SK-N-SH (cell line): Measurements from ENCODE around the gene GHRH. TPM values are rescaled to one million over a fixed set of nuclear protein-coding genes. Genes with fewer than 3 reads are reported as not detected.

ENCODE experiments used
- CTCF ChIA-PET: fragments of 300-600, 350-600 bp; formaldehyde crosslinking; extraction: SDS; loops from one replicate; lab custom pipeline; 2021; lab: Yijun Ruan, JAX
- POLR2A ChIA-PET: fragments of 350-600 bp; sonication (Branson Sonifier 250); formaldehyde crosslinking; extraction: SDS; loops from one replicate; lab custom pipeline; 2020; ENCODE audit warnings: antibody characterized with exemption, inconsistent platforms; lab: Yijun Ruan, JAX
- DNase-seq: peaks from one replicate; pipeline ENCODE4 v3.0.0; 2012
- H2AFZ ChIP-seq: fragments of 200-600 bp; sonication (generic); 2 replicates; pipeline ENCODE4 v1.8.1; 2016; ENCODE audit warnings: antibody characterized with exemption, mild to moderate bottlenecking, low read depth
- H3F3A ChIP-seq: fragments of 200-600 bp; sonication (generic); replicated peaks from 2 replicates; pipeline ENCODE3; 2016; ENCODE audit warnings: antibody characterized with exemption, mild to moderate bottlenecking; ENCODE audit not compliant: insufficient read depth
- H3K27ac ChIP-seq, 2 experiments: fragments of 200-500 bp in 1 of 2; fragments of 200-600 bp in 1 of 2; sonication (Bioruptor generic) in 1 of 2; sonication (generic), shearing (Covaris generic) in 1 of 2; 2 replicates each; pipeline versions ENCODE4 v1.5.1 to v1.6.1; 2014 to 2016; ENCODE audit warnings: low read depth in 2 of 2, inconsistent platforms in 1 of 2, low read length in 1 of 2, mild to moderate bottlenecking in 1 of 2, mixed read lengths in 1 of 2
- H3K27me3 ChIP-seq: fragments of 200-600 bp; sonication (generic), shearing (Covaris generic); 2 replicates; pipeline ENCODE4 v1.6.1; 2016; ENCODE audit warnings: mixed run types; ENCODE audit not compliant: insufficient read depth
- H3K36me3 ChIP-seq, 2 experiments: fragments of 200-500 bp in 1 of 2; fragments of 200-600 bp in 1 of 2; sonication (Bioruptor generic) in 1 of 2; sonication (generic) in 1 of 2; replicated peaks in 1 of 2; 2 replicates each; pipeline versions ENCODE3 to v1.5.1; 2014 to 2016; ENCODE audit warnings: low read length in 1 of 2, mild to moderate bottlenecking in 1 of 2; ENCODE audit not compliant: insufficient read depth in 2 of 2, control insufficient read depth in 1 of 2
- H3K4me1 ChIP-seq, 2 experiments: fragments of 200-500 bp in 1 of 2; fragments of 200-600 bp in 1 of 2; sonication (Bioruptor generic) in 1 of 2; sonication (generic), shearing (Covaris generic) in 1 of 2; 2 replicates each; pipeline versions ENCODE4 v1.5.1 to v1.6.1; 2014 to 2016; ENCODE audit warnings: low read depth in 1 of 2, low read length in 1 of 2, mixed run types in 1 of 2; ENCODE audit not compliant: insufficient read depth in 2 of 2, control insufficient read depth in 1 of 2
- H3K4me2 ChIP-seq: fragments of 200-600 bp; sonication (generic), shearing (Covaris generic); 2 replicates; pipeline ENCODE4 v1.6.1; 2017; ENCODE audit warnings: mixed run types
- H3K4me3 ChIP-seq, 2 experiments: fragments of 200-500 bp in 1 of 2; fragments of 200-600 bp in 1 of 2; sonication (Bioruptor generic) in 1 of 2; sonication (generic), shearing (Covaris generic) in 1 of 2; 2 replicates each; pipeline versions ENCODE4 v1.5.1 to v1.8.1; 2014 to 2016; ENCODE audit warnings: low read depth in 2 of 2, inconsistent platforms in 1 of 2, low read length in 1 of 2, mild to moderate bottlenecking in 1 of 2, mixed read lengths in 1 of 2, moderate library complexity in 1 of 2
- H3K79me2 ChIP-seq: fragments of 200-600 bp; sonication (generic); 2 replicates; pipeline ENCODE4 v1.8.1; 2017; ENCODE audit warnings: mild to moderate bottlenecking; ENCODE audit not compliant: insufficient read depth
- H3K9ac ChIP-seq: fragments of 200-600 bp; sonication (generic); 2 replicates; pipeline ENCODE4 v1.6.1; 2017; ENCODE audit warnings: mixed run types
- H3K9me2 ChIP-seq: fragments of 200-600 bp; sonication (generic); 2 replicates; pipeline ENCODE4 v1.6.1; 2017; ENCODE audit warnings: mixed run types
- H3K9me3 ChIP-seq: fragments of 200-600 bp; sonication (generic); 2 replicates; pipeline ENCODE4 v1.6.1; 2017; ENCODE audit warnings: mixed run types, mild to moderate bottlenecking, moderate library complexity
- H4K20me1 ChIP-seq: fragments of 200-600 bp; sonication (generic); 2 replicates; pipeline ENCODE4 v1.6.1; 2017; ENCODE audit warnings: mild to moderate bottlenecking, mixed run types; ENCODE audit not compliant: insufficient read depth
- CTCF ChIP-seq: fragments of 200-600 bp; sonication (generic); IDR thresholded peaks from 2 replicates; pipeline ENCODE4 v1.6.1; 2017; ENCODE audit warnings: antibody characterized with exemption, mild to moderate bottlenecking, moderate library complexity
- FOSL2 ChIP-seq: IDR thresholded peaks from 2 replicates; pipeline ENCODE4 v1.4.0; 2012; ENCODE audit warnings: low read depth, mild to moderate bottlenecking, moderate library complexity, borderline replicate concordance
- FOXJ3 ChIP-seq: sonication (generic); formaldehyde crosslinking; IDR thresholded peaks from 2 replicates; pipeline ENCODE4 v1.5.1; 2020; ENCODE audit warnings: mild to moderate bottlenecking, missing genetic modification reagents
- MAX ChIP-seq: IDR thresholded peaks from 2 replicates; pipeline ENCODE4 v1.4.0; 2012; ENCODE audit warnings: low read depth
- MXI1 ChIP-seq: IDR thresholded peaks from 2 replicates; pipeline ENCODE4 v1.6.1; 2012; ENCODE audit warnings: mild to moderate bottlenecking, low read depth, low read length, improper control_type of control experiment
- NFIC ChIP-seq: IDR thresholded peaks from 2 replicates; pipeline ENCODE4 v1.4.0; 2012; ENCODE audit warnings: borderline replicate concordance
- RCOR1 ChIP-seq: fragments of 150-350 bp; IDR thresholded peaks from 2 replicates; pipeline ENCODE4 v1.6.1; 2017; ENCODE audit warnings: antibody characterized with exemption, low read length
- RFX5 ChIP-seq: IDR thresholded peaks from 2 replicates; pipeline ENCODE4 v1.6.1; 2012; ENCODE audit warnings: mild to moderate bottlenecking, improper control_type of control experiment, low read length
- SIN3A ChIP-seq: IDR thresholded peaks from 2 replicates; pipeline ENCODE4 v1.6.1; 2012; ENCODE audit warnings: low read depth, mild to moderate bottlenecking, low read length, moderate library complexity, borderline replicate concordance
- SMC3 ChIP-seq: IDR thresholded peaks from 2 replicates; pipeline ENCODE4 v1.6.1; 2012; ENCODE audit warnings: low read depth, low read length, improper control_type of control experiment
- TAF1 ChIP-seq: IDR thresholded peaks from 2 replicates; pipeline ENCODE4 v1.6.1; 2012; ENCODE audit warnings: low read depth, mild to moderate bottlenecking, low read length, moderate library complexity, borderline replicate concordance
- WGBS: methylation state at CpG from one replicate; pipeline ENCODE4 v1.1.6; 2017; ENCODE audit warnings: low lambda C conversion rate; 5-methylcytosine and 5-hydroxymethylcytosine counted together
- polyA plus RNA-seq, 3 experiments: library from polyadenylated mRNA; depleted of rRNA; stranded (reverse); fragments of >200 nt; gene quantifications; 2 replicates each; pipeline ENCODE4 v1.2.3, GENCODE V29; 2012
- TF ChIP-seq, protein P1 (sequence below): IDR thresholded peaks from 2 replicates; pipeline ENCODE4 v1.6.1; 2012; ENCODE audit warnings: mild to moderate bottlenecking, low read depth, low read length, moderate library complexity
- TF ChIP-seq, protein P2 (sequence below): IDR thresholded peaks from 2 replicates; pipeline ENCODE4 v1.4.0; 2012; ENCODE audit warnings: low read depth, borderline replicate concordance
- TF ChIP-seq, protein P3 (sequence below): fragments of 150-350 bp; IDR thresholded peaks from 2 replicates; pipeline ENCODE4 v1.6.1; 2017; ENCODE audit warnings: antibody characterized with exemption, low read length, low read depth, borderline replicate concordance

The GHRH gene
- polyA plus RNA-seq, 1 of the 3 experiments (the other 2 are of a cell fraction) = not detected

DNA sequence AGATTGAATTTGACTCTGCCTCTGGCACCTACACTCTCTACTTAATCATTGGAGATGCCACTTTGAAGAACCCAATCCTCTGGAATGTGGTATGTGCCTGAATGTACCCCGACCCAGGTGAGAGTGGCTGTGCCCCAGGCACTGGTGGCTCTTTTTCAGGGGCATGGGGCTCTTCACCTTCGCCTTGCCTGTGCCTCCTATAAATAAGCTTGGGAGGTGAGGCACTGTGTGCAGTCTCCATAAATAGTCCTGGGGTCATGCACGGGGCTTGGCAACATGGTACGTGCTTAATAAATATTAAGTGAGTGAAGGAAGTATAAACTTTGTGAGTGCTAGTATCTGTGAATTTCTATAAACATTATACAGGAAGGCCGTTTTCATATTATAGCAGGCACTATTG is 33.0 kb downstream of the GHRH start:
- no peaks in the 10 kb centered on the region for H4K20me1 ChIP-seq
- H3K27me3 ChIP-seq = no peaks in the 10 kb centered on the region
- no peak overlapping the region for H2AFZ ChIP-seq
- H3K79me2 ChIP-seq = no peaks in the 10 kb centered on the region
- H3K4me1 ChIP-seq = peaks cover 0 to 55% of the 10 kb centered on the region in 2 experiments; a peak in 2 of 4 replicates
- DNase-seq = no peak
- peak overlapping the region in 1 of 2 experiments; percentile 68; a peak in 2 of 4 replicates for H3K27ac ChIP-seq
- no peak overlapping the region for H3K9ac ChIP-seq
- no peak overlapping the region for H3K4me3 ChIP-seq
- H3K9me2 ChIP-seq = no peaks in the 10 kb centered on the region
- no peaks in the 10 kb centered on the region for H3F3A ChIP-seq
- no peak overlapping the region for H3K4me2 ChIP-seq
- H3K9me3 ChIP-seq = no peaks in the 10 kb centered on the region
- CTCF ChIA-PET = interaction anchor here (1.1 to 2.6 kb wide), 5 partner anchors 8 to 305 kb away, joined by 5 to 8 read pairs (median 6); no protein-coding TSS in a partner anchor
- TF ChIP-seq FOSL2 (no peak), NFIC (no peak), TAF1 (no peak), FOXJ3 (CRISPR knock-in tag) (no peak), CTCF (no peak), RFX5 (no peak), SMC3 (no peak), RCOR1 (no peak), SIN3A (no peak), MXI1 (no peak), MAX (no peak)
- TF ChIP-seq, protein P1, sequence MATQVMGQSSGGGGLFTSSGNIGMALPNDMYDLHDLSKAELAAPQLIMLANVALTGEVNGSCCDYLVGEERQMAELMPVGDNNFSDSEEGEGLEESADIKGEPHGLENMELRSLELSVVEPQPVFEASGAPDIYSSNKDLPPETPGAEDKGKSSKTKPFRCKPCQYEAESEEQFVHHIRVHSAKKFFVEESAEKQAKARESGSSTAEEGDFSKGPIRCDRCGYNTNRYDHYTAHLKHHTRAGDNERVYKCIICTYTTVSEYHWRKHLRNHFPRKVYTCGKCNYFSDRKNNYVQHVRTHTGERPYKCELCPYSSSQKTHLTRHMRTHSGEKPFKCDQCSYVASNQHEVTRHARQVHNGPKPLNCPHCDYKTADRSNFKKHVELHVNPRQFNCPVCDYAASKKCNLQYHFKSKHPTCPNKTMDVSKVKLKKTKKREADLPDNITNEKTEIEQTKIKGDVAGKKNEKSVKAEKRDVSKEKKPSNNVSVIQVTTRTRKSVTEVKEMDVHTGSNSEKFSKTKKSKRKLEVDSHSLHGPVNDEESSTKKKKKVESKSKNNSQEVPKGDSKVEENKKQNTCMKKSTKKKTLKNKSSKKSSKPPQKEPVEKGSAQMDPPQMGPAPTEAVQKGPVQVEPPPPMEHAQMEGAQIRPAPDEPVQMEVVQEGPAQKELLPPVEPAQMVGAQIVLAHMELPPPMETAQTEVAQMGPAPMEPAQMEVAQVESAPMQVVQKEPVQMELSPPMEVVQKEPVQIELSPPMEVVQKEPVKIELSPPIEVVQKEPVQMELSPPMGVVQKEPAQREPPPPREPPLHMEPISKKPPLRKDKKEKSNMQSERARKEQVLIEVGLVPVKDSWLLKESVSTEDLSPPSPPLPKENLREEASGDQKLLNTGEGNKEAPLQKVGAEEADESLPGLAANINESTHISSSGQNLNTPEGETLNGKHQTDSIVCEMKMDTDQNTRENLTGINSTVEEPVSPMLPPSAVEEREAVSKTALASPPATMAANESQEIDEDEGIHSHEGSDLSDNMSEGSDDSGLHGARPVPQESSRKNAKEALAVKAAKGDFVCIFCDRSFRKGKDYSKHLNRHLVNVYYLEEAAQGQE = no peak
- TF ChIP-seq, protein P2, sequence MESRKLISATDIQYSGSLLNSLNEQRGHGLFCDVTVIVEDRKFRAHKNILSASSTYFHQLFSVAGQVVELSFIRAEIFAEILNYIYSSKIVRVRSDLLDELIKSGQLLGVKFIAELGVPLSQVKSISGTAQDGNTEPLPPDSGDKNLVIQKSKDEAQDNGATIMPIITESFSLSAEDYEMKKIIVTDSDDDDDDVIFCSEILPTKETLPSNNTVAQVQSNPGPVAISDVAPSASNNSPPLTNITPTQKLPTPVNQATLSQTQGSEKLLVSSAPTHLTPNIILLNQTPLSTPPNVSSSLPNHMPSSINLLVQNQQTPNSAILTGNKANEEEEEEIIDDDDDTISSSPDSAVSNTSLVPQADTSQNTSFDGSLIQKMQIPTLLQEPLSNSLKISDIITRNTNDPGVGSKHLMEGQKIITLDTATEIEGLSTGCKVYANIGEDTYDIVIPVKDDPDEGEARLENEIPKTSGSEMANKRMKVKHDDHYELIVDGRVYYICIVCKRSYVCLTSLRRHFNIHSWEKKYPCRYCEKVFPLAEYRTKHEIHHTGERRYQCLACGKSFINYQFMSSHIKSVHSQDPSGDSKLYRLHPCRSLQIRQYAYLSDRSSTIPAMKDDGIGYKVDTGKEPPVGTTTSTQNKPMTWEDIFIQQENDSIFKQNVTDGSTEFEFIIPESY = no peak
- TF ChIP-seq, protein P3, sequence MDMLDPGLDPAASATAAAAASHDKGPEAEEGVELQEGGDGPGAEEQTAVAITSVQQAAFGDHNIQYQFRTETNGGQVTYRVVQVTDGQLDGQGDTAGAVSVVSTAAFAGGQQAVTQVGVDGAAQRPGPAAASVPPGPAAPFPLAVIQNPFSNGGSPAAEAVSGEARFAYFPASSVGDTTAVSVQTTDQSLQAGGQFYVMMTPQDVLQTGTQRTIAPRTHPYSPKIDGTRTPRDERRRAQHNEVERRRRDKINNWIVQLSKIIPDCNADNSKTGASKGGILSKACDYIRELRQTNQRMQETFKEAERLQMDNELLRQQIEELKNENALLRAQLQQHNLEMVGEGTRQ = no peak
- TF ChIP-seq, all 33 proteins: peak for 0
- POLR2A ChIA-PET = interaction anchor here (1.2 kb wide), 1 partner anchor 8 kb away, joined by 3 read pairs; no protein-coding TSS in a partner anchor
- 88% methylated on average over 3 of the region's 5 CpGs for WGBS
- H3K36me3 ChIP-seq = peaks cover 74 to 94% of the 10 kb centered on the region in 2 experiments
